Activated CD8-positive, alpha-beta memory T cell treated with anti-CD3 and anti-CD28 coated beads for 4 hours (primary cell): ENCODE data around the gene FAM131A.
A peak's percentile ranks its signal among the peaks of the same experiment; 100 is the strongest.
"Not testable (repeated sequence)": the region's sequence is repeated elsewhere in the genome, so short reads cannot be mapped to it uniquely, and the experiment has no call there.

Experiments used
- DNase-seq, 2 donors: peaks; one replicate each; pipeline ENCODE4 v3.0.0-alpha.2; 2020; ENCODE audit warnings: low read depth in 2 of 2

Gene FAM131A

GRCh38 chr3:184317201-184317600 is 20.2 kb upstream of the FAM131A start:
- DNase-seq, result no peak

- peak in 1 of 2 donors; percentile 23 for DNase-seq
These were observed 17.3 kb upstream of the FAM131A start for GRCh38 chr3:184320104-184320445.

DNA sequence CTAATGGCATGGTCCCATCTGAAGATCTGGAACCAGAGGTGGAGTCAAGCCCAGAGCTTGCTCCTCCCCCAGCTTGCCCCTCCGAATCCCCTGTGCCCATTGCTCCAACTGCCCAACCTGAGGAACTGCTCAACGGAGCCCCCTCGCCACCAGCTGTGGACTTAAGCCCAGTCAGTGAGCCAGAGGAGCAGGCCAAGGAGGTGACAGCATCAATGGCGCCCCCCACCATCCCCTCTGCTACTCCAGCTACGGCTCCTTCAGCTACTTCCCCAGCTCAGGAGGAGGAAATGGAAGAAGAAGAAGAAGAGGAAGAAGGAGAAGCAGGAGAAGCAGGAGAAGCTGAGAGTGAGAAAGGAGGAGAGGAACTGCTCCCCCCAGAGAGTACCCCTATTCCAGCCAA is 15.7 kb upstream of the FAM131A start:
- no peak for DNase-seq

DNA sequence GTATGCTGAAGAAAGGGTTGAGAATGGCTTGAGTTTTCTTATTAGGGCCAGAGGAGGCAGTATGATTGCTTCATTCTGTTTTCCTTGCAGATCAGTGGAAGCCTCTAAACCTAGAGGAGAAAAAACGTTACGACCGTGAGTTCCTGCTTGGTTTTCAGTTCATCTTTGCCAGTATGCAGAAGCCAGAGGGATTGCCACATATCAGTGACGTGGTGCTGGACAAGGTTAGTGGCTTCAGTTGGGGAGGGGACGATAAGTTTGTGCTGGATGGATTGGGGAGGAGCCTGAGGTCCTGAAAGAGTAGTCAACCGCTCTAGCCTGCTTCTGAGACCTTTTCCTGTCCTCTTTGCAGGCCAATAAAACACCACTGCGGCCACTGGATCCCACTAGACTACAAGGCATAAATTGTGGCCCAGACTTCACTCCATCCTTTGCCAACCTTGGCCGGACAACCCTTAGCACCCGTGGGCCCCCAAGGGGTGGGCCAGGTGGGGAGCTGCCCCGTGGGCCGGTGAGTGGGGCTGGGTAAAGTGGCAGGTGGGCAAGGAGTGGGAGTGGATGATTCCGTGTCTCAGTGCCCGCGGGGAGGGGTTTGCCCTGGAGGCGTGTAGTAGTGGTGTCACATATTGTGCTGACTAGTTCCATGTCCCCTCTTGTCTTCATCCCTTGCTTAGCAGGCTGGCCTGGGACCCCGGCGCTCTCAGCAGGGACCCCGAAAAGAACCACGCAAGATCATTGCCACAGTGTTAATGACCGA is 14.5 kb upstream of the FAM131A start:
- DNase-seq, result no peak

GRCh38 chr3:184323696-184324095 is 13.7 kb upstream of the FAM131A start:
- no peak for DNase-seq

- no peak for DNase-seq
These were observed 12.1 kb upstream of the FAM131A start for GRCh38 chr3:184325269-184325668.

- peak in 1 of 2 donors; percentile 13 for DNase-seq
These were observed 11.6 kb upstream of the FAM131A start for GRCh38 chr3:184325715-184326369.

DNA sequence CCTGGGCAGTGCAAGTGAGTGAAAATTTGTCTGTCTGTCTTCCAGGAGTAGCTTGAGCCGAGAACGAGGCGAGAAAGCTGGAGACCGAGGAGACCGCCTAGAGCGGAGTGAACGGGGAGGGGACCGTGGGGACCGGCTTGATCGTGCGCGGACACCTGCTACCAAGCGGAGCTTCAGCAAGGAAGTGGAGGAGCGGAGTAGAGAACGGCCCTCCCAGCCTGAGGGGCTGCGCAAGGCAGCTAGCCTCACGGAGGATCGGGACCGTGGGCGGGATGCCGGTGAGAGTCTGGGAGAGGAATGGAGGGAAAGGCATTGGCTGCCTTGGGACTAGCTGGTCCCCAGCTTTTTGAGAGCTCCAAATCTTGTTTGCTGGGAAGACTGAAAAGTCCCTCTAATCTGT is 10.2 kb upstream of the FAM131A start:
- no peak for DNase-seq

GRCh38 chr3:184328516-184328915 is 8.9 kb upstream of the FAM131A start:
- DNase-seq, result no peak

DNA sequence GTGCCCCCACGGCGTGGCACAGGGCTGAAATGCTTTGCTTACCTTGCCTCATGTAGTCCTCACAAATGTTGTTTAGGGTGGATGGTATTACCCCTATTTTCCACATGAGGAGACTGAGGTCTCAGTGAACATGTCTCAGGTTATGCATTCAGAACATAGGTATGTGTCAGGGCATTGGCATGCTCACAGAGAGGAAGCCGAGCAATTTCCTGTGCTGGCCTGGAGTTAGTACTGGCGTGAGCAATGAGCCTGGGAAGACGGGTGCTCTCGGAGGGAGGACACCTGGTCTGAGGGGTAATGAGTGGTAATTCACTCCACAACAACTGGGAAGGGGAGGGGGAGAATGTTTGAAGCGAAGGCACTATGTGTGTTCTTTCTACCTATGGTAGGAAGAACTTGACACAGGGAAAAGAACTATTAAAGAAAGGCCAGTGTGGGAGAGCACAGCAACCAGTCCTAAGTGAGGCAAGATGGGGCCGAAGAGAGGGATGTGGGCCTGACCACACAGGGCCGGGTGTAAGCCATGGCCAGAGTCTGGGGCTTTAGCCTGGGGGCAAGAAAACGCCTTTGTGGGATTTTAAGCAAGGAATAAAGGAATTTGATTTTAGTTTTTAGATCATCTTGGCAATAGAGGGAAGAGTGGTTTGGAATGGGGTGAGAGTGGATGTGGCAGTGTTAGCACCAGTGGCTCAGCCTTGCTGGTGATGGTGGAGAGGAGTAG is 4.9 kb upstream of the FAM131A start:
- DNase-seq, result no peak

GRCh38 chr3:184333190-184333589 is 4.2 kb upstream of the FAM131A start:
- DNase-seq, result no peak

- DNase-seq, result no peak
These were observed 3.7 kb upstream of the FAM131A start for GRCh38 chr3:184333700-184334099.

GRCh38 chr3:184334470-184335158 is 2.8 kb upstream of the FAM131A start:
- peak in 1 of 2 donors; percentile 37 for DNase-seq

- no peak for DNase-seq
These were observed 2.1 kb upstream of the FAM131A start for GRCh38 chr3:184335291-184335660.

- peak; percentile 70 to 75 for DNase-seq
These were observed 1.5 kb upstream of the FAM131A start for GRCh38 chr3:184335661-184336546.

GRCh38 chr3:184336547-184337398 is 627 bp upstream of the FAM131A start:
- no peak for DNase-seq

DNA sequence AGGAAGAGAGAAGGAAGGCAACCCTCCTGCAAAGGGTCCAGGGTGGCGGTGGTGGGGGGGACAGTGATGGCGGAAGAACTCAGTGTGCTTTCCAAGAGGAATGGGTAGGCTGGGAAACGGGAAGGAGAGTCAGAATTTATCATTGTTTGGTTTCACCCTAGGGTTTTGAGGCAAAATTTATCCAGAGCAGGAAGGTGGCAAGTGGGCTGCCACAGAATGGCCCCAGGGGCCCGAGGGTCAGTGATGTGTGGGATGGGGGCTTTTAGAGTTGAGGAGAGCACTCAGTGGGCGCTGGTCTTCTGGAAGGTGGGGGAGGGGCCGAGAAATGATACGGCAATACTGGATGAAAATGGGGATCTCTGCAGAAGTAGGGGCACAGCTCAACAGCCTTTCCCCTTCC is 581 bp downstream of the FAM131A start:
- DNase-seq, result no peak

GRCh38 chr3:184338511-184338945 is 1.1 kb downstream of the FAM131A start:
- DNase-seq, result no peak

DNA sequence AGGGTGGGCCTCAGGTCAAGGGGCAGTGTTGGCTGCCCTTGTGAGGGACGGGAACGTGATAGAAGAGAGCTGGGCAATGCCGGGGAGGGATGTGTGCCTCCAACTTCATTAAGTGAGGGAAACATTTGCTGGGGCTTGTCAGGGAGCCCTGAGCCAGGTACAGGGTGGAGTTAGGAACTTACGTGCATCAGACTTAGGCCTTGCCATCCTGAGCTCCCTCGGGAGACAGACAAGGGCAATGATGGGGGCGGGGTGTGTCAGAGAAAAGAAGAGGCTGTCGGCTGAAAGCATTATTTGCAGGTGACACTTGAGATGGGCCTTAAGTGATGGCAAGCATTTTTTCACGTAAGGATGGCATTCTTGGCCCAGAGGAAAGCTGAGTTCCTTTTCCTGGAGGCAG is 1.6 kb downstream of the FAM131A start:
- no peak for DNase-seq

- not testable (repeated sequence) for DNase-seq
These were observed 2.2 kb downstream of the FAM131A start for GRCh38 chr3:184339451-184340135.
